ENCODE results near the gene BICRA.
"Not testable (repeated sequence)": the region's sequence is repeated elsewhere in the genome, so short reads cannot be mapped to it uniquely, and the experiment has no call there.

Gene BICRA

DNA sequence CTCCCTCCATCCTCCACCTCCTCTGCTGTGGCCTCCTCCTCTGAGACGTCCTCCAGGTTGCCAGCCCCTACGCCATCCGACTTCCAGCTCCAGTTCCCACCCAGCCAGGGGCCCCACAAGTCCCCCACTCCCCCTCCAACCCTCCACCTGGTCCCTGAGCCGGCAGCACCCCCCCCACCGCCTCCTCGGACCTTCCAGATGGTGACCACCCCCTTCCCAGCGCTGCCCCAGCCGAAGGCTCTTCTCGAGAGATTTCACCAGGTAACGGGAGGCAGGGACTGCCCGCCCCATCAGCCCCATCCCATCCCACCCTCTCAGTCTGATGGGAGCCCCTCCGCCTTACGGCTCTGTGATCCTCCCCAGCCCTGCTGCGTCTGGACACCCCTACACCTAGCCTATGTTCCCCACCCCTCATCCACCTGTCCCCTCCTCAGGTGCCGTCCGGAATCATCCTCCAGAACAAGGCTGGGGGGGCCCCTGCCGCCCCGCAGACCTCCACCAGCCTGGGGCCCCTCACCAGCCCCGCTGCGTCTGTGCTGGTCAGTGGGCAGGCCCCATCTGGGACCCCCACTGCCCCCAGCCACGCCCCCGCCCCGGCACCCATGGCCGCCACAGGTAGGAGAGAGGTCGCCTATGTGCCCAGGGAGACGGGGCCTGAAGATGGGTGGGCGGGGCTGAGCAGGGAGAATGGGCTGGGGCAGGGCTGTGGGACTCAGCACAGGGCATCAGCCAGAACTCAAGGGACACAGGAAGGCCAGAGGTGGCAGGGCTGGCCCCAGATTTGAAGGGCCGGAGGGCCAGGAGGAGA, 85.7 kb downstream of the BICRA start:
- no peak for DNase-seq (ENCODE audit: low read depth in 2 of 2)

DNA sequence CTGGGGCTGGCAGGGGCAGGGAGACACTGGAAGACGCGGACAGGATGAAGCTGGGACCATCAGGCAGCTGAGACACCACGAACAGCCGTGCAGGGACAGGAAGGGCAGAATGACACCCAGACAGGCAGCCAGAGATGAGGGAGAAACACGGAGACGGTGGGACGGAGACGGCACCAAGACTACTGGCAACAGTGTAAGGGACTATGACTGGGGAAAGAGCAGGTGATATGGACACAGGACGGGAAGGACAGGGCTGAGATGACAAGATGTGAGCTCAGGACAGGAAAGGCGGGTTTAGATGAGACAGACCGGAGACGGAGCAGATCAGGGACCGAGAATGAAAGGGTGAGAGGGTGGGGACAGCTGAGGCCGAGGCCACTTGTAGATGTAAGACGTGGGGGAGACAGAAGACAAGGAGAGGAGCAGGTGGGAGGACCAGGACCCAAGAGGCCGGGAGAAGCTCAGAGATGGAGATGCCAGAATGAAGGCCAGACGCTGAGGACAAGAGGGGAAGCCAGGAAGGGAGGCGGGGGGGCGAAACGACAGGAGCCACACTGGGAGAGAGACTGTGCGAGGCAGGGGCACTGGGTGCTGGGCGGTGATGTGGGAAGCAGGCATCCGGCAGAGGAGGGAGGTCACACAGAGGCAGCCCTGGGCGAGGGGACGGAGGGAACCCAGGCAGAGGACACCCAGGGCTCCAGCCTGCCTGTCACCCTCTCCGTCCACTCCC, 86.8 kb downstream of the BICRA start:
- no peak for DNase-seq (ENCODE audit: low read depth in 2 of 2)

DNA sequence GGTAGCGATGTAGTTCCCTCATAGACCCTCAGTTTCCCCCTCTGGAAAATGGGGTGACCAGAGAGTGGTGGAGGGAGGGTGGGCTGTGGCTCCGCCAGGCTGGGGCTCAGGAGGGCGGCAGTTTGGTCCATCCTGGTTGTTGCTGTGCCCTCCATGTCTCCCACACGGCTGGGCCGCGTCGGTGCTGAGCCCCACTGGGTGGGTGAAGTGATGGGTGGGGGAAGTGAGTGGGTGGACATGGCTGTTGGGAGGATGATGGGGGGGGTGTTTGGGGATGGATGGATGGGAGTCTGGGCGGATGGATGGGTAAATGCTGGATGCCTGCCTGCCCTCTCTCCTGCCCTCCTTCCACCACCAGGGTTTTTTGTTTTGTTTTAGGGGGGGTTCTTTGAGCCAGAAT, 87.7 kb downstream of the BICRA start:
- no peak for DNase-seq (ENCODE audit: low read depth in 2 of 2)

DNA sequence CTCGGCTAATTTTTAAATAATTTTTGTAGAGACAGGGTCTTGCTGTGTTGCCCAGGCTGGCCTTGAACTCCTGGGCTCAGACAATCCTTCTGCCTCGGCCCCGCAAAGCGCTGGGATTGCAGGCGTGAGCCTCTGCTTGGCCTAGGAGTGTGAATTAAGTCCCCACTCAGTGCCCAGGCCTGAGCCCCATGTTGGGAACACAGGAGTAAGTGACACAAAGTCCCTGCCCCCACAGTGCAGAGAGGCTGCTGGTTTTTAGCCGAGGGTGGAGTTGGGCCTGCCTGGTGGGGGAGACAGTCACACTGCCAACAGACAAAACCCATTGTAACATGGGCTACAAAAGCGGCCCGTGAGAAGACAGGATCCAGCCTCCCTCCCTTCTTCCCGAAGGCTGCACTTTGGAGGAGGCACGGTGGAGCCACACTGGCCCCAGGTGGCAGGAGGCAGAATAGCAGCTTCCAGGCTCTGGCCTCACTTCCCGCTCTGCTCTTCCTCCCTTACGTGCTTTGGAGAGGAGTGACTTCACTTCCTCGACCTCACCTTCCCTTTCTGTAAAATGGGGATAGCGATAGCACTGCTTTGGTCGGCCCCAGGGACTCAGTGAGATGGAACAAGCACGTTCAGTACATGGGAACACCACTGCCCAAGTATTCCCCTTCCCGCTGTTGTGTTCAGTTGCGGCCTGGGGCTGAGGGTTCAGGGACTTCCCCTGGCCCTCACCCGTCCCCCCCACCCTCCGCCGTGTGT, 89.1 kb downstream of the BICRA start:
- peak in 1 of 2 donors; percentile 18 for DNase-seq (ENCODE audit: low read depth in 2 of 2)

GRCh38 chr19:47698631-47699359, 89.9 kb downstream of the BICRA start:
- DNase-seq (ENCODE audit: low read depth in 2 of 2): no peak

DNA sequence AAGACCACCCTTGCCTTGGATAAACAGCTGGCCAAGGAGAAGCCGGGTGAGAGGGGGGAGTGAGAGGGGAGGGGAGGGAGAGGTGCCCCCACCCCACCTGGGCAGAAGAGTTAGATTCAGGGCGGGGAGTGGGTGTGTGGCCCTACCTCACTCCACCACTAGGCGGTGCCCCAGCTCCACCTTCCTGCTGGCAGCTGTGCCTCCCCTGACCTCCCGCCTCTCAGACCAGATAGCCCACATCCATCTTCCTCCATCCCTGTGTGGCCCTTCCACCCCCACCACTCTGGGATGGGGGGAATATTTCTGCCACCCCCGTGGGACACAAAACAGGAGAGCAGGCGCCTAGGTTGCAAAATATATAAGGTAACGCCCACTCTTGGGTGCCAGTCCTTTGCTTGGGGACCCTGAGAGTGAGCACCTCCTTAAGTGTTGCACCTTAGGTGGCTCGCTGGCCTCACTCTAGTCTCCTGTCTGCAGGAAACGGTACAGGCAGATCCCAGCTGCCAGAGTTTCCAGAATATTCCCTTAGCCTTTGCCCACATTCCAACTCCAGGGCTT, 90.5 kb downstream of the BICRA start:
- DNase-seq (ENCODE audit: low read depth in 2 of 2): peak in 1 of 2 donors; percentile 24

DNA sequence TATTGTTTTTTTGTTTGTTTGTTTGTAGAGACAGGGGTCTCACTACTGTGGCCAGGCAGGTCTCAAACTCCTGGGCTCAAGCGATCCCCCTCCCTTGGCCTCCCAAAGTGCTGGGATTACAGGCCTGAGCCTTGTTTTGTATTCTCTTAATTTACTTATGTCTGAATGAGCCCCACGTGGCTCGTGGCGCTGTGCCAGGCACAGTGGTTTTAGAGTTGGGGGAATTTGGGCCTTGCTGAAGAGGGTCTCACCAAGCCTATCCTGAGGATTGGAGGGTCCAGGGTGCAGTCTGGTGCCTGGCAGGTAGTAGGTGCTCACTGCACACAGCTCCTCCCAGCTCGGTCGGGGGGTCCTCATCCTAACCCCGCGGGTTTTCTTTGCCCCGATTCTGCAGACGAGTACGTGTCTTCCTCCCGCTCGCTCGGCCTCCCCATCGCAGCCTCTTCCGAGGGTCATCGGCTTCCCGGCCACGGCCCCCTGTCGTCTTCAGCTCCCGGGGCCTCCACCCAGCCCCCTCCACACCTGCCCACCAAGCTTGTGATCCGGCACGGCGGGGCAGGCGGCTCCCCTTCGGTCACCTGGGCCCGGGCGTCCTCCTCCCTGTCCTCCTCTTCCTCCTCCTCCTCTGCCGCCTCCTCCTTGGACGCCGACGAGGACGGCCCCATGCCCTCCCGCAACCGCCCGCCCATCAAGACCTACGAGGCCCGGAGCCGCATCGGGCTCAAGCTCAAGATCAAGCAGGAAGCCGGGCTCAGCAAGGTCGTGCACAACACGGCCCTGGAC, 92.2 kb downstream of the BICRA start:
- DNase-seq (ENCODE audit: low read depth in 2 of 2): no peak

DNA sequence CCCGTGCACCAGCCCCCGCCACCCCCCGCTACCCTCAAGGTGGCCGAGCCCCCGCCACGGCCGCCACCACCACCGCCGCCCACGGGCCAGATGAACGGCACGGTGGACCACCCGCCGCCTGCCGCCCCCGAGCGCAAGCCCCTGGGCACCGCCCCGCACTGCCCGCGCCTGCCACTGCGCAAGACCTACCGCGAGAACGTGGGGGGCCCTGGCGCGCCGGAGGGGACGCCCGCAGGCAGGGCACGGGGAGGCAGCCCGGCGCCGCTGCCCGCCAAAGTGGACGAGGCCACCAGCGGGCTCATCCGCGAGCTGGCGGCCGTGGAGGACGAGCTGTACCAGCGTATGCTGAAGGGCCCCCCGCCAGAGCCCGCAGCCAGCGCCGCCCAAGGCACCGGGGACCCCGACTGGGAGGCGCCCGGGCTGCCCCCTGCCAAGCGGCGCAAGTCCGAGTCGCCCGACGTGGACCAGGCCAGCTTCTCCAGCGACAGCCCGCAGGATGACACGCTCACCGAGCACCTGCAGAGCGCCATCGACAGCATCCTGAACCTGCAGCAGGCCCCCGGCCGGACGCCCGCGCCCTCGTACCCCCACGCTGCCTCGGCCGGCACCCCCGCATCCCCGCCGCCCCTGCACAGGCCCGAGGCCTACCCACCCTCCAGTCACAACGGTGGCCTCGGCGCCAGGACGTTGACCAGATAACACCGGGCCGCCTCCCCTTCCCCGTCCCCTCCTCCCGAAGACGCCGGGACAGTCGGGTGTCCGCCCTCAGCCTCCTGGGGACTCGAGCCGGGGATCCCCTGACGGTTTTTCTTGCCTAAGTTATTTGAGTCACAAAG, 93.0 kb downstream of the BICRA start:
- no peak for DNase-seq (ENCODE audit: low read depth in 2 of 2)

- no peak for DNase-seq (ENCODE audit: low read depth in 2 of 2)
Measured at GRCh38 chr19:47702671-47703070, 93.7 kb downstream of the BICRA start.

- no peak for DNase-seq (ENCODE audit: low read depth in 2 of 2)
Measured at GRCh38 chr19:47703301-47703700, 94.4 kb downstream of the BICRA start.

DNA sequence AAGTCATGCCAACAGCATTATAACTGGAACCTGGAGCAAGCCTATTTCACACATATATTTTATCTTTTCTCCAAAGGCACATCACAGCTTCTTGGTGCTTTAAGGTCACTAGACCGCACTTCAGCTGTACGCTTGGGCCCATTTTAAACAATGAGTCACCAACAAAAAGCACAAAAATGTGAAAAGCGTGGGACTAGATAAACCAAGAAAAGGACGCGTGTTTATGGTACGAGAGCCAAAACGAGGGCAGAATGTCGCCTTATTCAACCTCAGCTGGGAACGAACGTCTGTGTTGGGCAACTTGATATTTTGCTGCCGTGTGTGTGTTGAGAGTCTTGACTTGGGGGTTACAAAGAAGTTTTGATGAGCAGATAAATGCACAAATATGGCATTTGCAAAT, 95.1 kb downstream of the BICRA start:
- no peak for DNase-seq (ENCODE audit: low read depth in 2 of 2)

GRCh38 chr19:47704656-47705055, 95.7 kb downstream of the BICRA start:
- no peak for DNase-seq (ENCODE audit: low read depth in 2 of 2)

DNA sequence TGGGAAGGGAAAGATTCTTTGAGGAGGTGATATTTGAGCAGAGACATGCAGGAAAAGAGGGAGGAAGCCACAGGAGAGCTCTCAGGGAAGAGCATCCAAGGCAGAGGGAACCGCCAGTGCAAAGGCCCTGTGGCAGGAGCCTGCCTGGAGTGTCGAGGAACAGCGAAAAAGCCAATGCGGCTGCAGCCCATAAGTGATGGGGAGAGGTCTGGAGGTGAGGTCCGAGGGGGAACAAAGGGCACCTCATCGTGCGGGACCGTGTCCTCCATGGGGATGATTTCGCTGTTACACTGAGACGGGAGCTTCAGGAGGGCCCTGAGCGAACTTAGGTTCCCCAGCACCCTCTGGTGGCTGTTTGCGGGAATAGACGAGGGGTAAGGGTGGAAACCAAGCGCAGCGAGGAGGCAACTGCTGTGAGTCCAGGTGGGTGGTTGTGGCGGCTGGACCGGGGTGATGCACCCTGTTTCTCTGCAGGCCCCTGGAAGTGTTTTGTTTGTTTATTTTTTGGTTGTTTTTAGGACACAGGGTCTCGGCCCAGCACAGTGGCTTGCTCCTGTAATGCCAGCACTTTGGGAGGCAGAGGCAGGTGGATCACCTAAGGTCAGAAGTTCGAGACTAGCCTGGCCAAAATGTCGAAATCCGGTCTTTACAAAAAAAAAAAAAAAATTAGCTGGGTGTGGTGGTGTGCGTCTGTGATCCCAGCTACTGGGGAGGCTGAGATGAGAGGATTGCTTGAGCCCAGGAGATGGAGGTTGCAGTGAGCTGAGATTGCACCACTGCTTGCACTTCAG, 98.4 kb downstream of the BICRA start:
- DNase-seq (ENCODE audit: low read depth in 2 of 2): peak; percentile 35 to 59

DNA sequence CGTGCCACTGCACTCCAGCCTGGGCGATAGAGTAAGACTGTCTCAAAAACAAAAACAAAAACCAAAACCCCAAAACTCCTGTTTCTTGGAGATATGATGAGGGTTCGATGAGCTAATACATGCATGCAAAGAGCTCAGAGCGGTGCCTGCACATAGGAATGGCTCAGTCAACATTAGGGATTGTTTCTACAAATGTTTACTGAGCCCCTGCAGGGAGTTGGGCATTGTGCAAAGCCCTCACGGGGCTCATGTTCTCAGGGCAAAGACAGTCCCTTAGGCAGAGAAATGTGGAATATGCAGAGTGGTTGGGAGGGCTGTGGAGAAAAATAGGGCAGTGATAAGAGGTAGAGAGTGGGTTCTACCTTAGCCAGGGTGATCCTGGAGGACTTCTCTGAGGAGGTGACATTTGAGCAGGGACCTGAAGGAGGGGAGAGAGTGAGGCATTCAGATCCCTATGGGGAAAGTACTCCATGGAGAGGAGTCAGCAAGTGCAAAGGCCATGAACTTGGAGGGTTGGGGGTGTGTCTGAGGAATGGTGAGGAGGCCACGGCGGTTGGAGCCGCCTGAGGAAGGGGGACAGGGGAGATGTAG, 102.8 kb downstream of the BICRA start:
- DNase-seq (ENCODE audit: low read depth in 2 of 2): no peak

GRCh38 chr19:47713046-47714021, 104.4 kb downstream of the BICRA start, which contains the start of gene EHD2:
Gene EHD2 (plus strand): TSS chr19:47713422. CDS start chr19:47716613, 3,191 bp downstream.
- no peak for DNase-seq (ENCODE audit: low read depth in 2 of 2)

DNA sequence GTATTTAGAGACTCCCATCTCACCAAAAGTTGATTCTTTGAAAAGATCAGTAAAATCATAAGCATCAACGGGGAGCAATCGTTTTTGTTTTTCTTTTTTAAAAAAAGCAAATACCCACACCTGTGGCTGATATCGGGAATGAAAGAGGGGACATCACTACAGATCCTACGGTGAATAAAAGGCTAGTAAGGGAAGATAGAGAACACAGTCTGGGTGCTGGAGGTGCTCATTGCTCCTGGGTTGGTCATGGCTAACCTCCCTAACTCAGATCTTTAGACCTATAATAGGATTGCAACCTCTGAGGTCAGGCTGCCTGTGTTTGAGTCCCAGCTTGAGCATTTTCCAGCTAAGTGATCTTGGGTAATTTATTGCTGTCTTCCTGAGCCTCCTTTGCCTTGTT, 105.4 kb downstream of the BICRA start:
- DNase-seq (ENCODE audit: low read depth in 2 of 2): no peak

- DNase-seq (ENCODE audit: low read depth in 2 of 2): not testable (repeated sequence)
Measured at GRCh38 chr19:47714855-47715254, 105.9 kb downstream of the BICRA start.
